Peyer's patch (tissue), 4 donors: Measurements from ENCODE around the gene PLA2G2C.

Experiments used
- CTCF ChIP-seq, 6 experiments: fragments of 450-650 bp in 4 of 6; fragments of 200-600 bp in 2 of 6; sonication (generic) in 1 of 6; IDR thresholded peaks; one replicate each; pipeline ENCODE4 v1.5.1; 2017 to 2019; ENCODE audit warnings: antibody characterized with exemption in 6 of 6, mild to moderate bottlenecking in 3 of 6, moderate library complexity in 1 of 6
- POLR2A ChIP-seq, 2 donors: fragments of 450-650 bp; IDR thresholded peaks; one replicate each; pipeline ENCODE4 v1.5.1; 2017; ENCODE audit warnings: antibody characterized with exemption in 2 of 2, mild to moderate bottlenecking in 2 of 2, moderate library complexity in 2 of 2

DNA sequence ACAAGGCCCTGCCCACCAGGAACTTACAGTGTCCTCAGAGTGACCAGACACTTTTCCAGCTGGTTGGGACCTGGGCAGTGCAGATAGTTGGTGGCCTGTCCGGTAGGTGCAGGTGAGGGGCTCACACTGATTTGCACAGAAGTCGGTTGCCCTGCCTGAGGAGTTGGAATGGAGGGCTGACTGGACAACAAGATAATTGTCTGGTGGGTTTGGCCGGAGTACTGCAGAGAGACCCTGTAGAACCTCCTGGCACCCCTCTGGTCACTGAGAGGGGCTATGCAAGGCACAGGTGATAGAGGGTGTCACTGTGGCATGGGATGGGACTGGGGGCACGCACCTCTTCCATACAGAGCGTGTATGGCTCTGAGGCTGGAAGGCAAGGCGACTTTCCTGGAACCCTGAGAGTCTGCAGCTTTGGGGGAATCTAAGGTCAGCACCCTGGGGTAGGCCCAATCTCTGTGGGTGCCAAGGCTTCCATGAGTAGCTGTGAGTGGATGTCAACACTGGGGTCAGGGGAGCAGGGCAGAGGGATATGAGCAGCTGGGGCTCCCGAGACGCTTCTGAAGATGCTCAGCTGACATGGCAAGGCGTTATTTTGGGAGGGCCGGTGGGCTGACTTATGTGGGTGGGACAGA is 59.4 kb downstream of the PLA2G2C start:
- TF ChIP-seq POLR2A (IDR thresholded peaks at IDR 0.05): no peak
- no peak for TF ChIP-seq CTCF (IDR thresholded peaks at IDR 0.05)
